HG02642 (cell line): ENCODE measurements around the gene SLC4A9.

ENCODE experiments used
- ATAC-seq: cut with Tn5 transposase; IDR thresholded peaks from one replicate; pipeline ENCODE4 v1.9.1; 2021; ENCODE audit warnings: mild to moderate bottlenecking; ENCODE audit not compliant: unreplicated experiment, poor library complexity

The SLC4A9 gene

DNA sequence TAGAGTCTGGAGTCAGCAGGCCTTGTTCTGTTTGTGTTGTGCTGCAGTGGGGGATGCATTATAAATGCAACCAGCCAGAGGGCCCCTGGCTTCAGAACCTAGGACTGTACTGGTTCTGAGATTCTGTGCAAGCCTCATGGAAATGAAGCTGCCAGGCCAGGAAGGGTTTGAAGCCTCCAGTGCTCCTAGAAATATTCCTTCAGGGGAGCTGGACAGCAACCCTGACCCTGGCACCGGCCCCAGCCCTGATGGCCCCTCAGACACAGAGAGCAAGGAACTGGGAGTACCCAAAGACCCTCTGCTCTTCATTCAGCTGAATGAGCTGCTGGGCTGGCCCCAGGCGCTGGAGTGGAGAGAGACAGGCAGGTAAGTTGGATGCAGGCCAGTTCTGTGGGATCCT is at the start of gene SLC4A9:
Gene SLC4A9, plus strand, starts transcription at position 94 of the 400 bp plus-strand sequence. Its CDS starts 43 bp downstream, at position 137.
- no peak for ATAC-seq

- no peak for ATAC-seq
These were observed 49.6 kb upstream of the SLC4A9 start for GRCh38 chr5:140310434-140310833.

GRCh38 chr5:140311011-140311467 is 49.0 kb upstream of the SLC4A9 start:
- no peak for ATAC-seq

GRCh38 chr5:140312067-140312790 is 47.8 kb upstream of the SLC4A9 start:
- no peak for ATAC-seq

DNA sequence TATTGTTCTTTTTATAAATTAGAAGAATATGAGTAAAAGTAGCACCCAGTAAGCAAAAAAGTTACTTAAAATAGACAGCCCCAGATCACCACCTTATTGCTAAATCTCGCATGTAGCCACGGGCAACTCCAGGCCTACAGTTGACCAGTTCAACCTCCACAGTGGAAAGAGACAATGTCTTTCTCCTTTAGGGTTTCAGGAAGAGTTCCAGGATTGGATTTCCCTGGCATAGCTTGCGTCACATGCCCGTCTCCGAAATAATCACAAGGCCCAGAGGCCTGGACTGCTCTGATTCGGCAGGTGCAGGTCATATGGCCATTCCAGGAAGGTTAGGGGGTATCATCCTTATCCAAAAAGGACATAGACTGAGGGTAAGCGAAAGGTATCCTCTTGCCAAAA is 47.2 kb upstream of the SLC4A9 start:
- ATAC-seq, result no peak

GRCh38 chr5:140317859-140318258 is 42.1 kb upstream of the SLC4A9 start:
- ATAC-seq, result no peak

DNA sequence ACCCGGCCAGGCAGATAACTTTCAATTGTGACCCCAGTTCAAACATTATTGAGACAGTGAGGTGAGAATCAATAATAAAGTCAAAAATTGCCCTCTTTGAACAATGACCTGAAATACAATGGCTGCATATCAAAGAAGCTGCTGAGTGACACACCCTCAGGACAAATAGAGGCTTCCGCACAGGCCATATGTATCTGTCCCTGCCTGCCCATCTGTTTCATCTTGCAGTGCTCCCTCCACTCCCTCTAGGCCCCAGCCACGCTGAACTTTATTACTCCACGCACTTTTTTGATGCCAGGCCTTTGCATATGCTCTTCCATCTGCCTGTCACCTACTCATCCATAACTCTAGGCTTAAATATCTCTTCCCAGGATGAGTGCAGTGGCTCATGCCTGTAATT is 41.2 kb upstream of the SLC4A9 start:
- no peak for ATAC-seq

DNA sequence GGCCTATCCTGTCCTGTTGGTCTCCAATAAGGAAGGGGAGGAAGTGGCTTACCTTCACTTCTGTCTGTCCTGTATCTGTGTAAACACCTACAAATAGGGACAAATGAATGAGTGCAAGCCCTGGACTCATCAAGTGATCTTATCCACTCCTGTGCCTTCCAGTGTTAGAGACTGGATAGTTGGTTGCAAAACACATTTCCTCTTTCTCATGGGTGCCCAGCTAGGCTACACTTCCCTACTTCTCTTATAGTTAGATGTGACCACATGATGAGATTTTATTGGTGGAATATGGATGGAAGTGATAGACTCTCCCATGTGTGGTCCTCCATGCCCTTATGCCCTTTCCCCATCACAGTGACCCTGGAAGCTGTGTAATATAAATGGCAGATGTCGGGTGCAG is 40.2 kb upstream of the SLC4A9 start:
- ATAC-seq, result no peak

DNA sequence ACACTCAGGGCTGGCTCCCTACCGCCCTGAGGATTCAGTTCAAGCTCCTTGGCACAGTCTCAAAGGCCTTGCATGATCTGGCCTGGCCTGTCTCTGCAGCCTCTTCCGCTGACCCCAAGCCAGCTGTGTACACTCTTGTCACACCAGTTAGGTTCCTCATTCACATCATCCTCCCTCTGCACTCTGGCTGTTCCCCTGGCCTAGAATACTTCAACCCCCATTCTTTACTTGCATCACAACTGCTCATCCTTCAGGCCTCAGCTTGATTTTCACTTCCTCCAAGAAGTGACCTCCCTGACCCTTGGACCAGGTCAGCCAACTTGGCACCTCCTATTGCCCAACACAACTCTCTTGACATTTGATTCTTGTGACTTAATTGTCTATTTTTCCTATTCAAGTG is 38.2 kb upstream of the SLC4A9 start:
- ATAC-seq, result no peak

- ATAC-seq, result no peak
These were observed 37.0 kb upstream of the SLC4A9 start for GRCh38 chr5:140322751-140323731.

GRCh38 chr5:140324041-140324600 is 35.9 kb upstream of the SLC4A9 start:
- no peak for ATAC-seq

DNA sequence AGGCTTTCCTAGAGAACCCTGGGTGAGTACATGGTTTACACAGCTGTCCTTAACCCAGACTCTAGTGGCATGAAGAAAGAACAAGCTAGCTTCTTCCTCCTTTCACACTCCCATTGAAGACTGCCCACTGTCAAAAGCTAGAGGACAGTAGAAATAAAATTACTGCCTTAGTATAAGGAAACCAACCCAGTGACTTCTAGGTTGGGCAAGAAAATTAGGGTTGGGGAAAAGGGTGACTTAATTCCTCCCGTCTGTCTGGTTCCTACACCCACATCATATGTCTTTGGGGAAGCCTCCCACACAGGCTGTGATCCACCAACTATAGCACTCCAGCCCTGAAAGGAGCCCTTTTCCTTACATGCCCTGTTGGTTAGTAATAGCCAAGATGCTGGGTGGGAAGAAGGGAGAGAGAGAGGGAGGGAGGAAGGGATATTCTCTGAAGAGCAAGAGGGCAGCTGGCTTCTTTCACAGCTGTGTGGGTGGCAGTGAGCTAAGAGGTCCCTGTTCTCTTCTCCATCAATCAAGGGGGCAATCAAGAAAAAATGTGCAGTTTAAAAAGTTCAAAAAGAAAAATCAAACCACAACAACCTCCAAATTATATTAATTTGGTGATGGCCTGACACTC is 35.3 kb upstream of the SLC4A9 start:
- ATAC-seq, result no peak

- no peak for ATAC-seq
These were observed 34.5 kb upstream of the SLC4A9 start for GRCh38 chr5:140325486-140325885.

- ATAC-seq, result no peak
These were observed 32.4 kb upstream of the SLC4A9 start for GRCh38 chr5:140327589-140327988.

GRCh38 chr5:140328036-140328764 is 31.8 kb upstream of the SLC4A9 start:
- ATAC-seq, result peak; percentile 47

DNA sequence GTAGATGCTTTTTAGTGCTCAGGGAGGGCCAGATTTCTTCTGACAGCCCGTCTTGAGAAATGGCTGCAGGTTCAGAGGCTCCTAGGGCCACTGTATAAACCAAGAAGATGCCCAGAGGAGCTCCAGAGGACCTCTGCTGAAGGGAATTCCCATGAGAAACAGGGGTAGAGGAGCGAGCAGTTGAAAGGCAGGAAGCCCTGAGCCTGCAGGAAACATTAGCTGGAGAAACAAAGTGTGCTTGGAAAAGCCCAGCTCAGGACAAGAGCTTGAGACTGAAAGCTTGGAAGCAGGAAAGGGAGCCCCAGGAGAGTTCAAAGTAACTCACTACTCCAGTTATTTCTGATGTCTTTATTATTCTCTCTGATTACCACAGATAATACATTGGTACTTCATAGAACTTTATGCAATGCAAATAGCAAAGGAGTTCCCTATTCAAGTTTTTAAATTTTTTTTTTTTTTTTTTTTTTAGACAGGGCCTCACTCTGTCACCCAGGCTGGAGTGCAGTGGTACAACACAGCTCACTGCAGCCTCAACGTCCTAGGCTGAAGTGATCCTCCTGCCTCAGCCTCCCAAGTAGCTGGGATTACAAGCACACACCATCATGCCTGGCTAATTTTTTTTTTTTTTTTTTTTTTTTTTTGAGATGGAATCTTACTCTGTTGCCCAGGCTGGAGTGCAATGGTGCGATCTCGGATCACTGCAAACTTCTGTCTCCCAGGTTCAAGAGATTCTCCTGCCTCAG is 30.1 kb upstream of the SLC4A9 start:
- ATAC-seq, result no peak

DNA sequence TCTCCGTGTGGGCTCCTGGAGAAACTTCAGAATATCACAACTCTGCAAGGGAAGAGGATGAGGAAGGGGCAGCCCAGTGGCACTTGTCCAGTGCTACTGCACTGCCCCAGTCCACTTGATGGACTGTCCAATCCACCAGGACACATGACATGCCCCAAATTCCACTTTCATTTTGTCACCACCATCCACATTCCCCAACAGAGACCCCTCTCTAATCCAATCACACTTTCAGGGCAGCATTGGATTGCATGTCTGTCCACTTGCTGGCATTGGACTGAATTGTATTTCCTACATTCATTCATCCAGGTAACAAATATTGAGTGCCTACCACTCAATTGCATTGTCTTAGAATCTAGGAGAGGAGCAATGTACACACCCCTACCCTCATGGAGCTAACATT is 28.4 kb upstream of the SLC4A9 start:
- no peak for ATAC-seq

- no peak for ATAC-seq
These were observed 23.6 kb upstream of the SLC4A9 start for GRCh38 chr5:140336388-140336787.

- no peak for ATAC-seq
These were observed 22.1 kb upstream of the SLC4A9 start for GRCh38 chr5:140337880-140338279.
